Endothelial cell of umbilical vein (primary cell): ENCODE data around the gene PGP. TPM values are rescaled to one million over a fixed set of nuclear protein-coding genes. Genes with fewer than 3 reads are reported as not detected.

Source experiments
- BruUV-seq: library from RNA; stranded (reverse); fragments of 400-500 nt; replicated peaks from 2 replicates; lab custom pipeline; 2021; lab: Mats Ljungman, UMichigan
- CTCF ChIA-PET: fragments of 300-600, 350-600 bp; sonication (Branson Sonifier 250); formaldehyde crosslinking; loops from one replicate; lab custom pipeline; 2021; ENCODE audit warnings: antibody characterized with exemption, inconsistent platforms; lab: Charles Lee
- POLR2A ChIA-PET: fragments of 300-600, 350-600 bp; sonication (Branson Sonifier 250); formaldehyde crosslinking; loops from one replicate; lab custom pipeline; 2021; ENCODE audit warnings: antibody characterized with exemption, inconsistent platforms; lab: Charles Lee
- DNase-seq: peaks from one replicate; pipeline ENCODE4 v3.0.0-alpha.2; 2011; ENCODE audit warnings: low read depth, low spot score
- FAIRE-seq: peaks from 2 replicates; lab custom pipeline; 2011; peaks lifted over from hg19 to GRCh38; lab: Jason Lieb, UNC
- H2AFZ ChIP-seq: 2 replicates; pipeline ENCODE4 v1.6.0; 2012; ENCODE audit warnings: low read depth, low read length, control low read depth, inconsistent platforms
- H3K27ac ChIP-seq: 2 replicates; pipeline ENCODE4 v1.5.1; 2011; ENCODE audit warnings: low read depth, mild to moderate bottlenecking, control low read depth, low read length, moderate library complexity; ENCODE audit not compliant: insufficient read depth
- H3K27me3 ChIP-seq, 2 experiments: 2 replicates each; pipeline versions ENCODE4 v1.6.0 to v1.6.1; 2011; ENCODE audit warnings: low read length in 2 of 2, mixed read lengths in 1 of 2; ENCODE audit not compliant: control insufficient read depth in 2 of 2, insufficient read depth in 2 of 2
- H3K36me3 ChIP-seq, 2 experiments: 2 replicates in 1 of 2; 3 replicates in 1 of 2; pipeline ENCODE4 v1.5.1; 2011; ENCODE audit warnings: low read length in 2 of 2, mild to moderate bottlenecking in 1 of 2, moderate library complexity in 1 of 2; ENCODE audit not compliant: control insufficient read depth in 2 of 2, insufficient read depth in 2 of 2; ENCODE audit errors: extremely low read depth in 1 of 2
- H3K4me1 ChIP-seq: 3 replicates; pipeline ENCODE4 v1.5.1; 2011; ENCODE audit warnings: mild to moderate bottlenecking, low read length; ENCODE audit not compliant: control insufficient read depth, insufficient read depth; ENCODE audit errors: extremely low read depth
- H3K4me2 ChIP-seq: 2 replicates; pipeline ENCODE4 v1.6.1; 2011; ENCODE audit warnings: low read length, control low read depth, mixed read lengths; ENCODE audit not compliant: insufficient read depth
- H3K4me3 ChIP-seq, 3 experiments: fragments of 200-600 bp in 1 of 3; sonication (generic), shearing (Covaris generic) in 1 of 3; replicated peaks in 1 of 3; 2 replicates each; pipeline ENCODE4 v1.5.1; 2011 to 2016; ENCODE audit warnings: control low read depth in 3 of 3, low read length in 3 of 3, mild to moderate bottlenecking in 2 of 3, inconsistent platforms in 1 of 3, low read depth in 1 of 3, moderate library complexity in 1 of 3; ENCODE audit not compliant: insufficient read depth in 1 of 3
- H3K79me2 ChIP-seq: 2 replicates; pipeline ENCODE4 v1.6.0; 2012; ENCODE audit warnings: low read length, inconsistent platforms; ENCODE audit not compliant: control insufficient read depth, insufficient read depth
- H3K9ac ChIP-seq: replicated peaks from 2 replicates; pipeline ENCODE3; 2011; ENCODE audit warnings: low read length, control low read depth; ENCODE audit not compliant: insufficient read depth; ENCODE audit errors: extremely low read depth
- H3K9me1 ChIP-seq: replicated peaks from 3 replicates; pipeline ENCODE4 v1.6.0; 2011; ENCODE audit warnings: mild to moderate bottlenecking, low read length; ENCODE audit not compliant: control insufficient read depth, insufficient read depth; ENCODE audit errors: extremely low read depth
- H3K9me3 ChIP-seq: replicated peaks from 2 replicates; pipeline ENCODE4 v1.5.1; 2012; ENCODE audit warnings: low read length, inconsistent platforms; ENCODE audit not compliant: control insufficient read depth, insufficient read depth
- H4K20me1 ChIP-seq: replicated peaks from 2 replicates; pipeline ENCODE3; 2011; ENCODE audit warnings: mild to moderate bottlenecking, low read length; ENCODE audit not compliant: control insufficient read depth, insufficient read depth; ENCODE audit errors: extremely low read depth
- CTCF ChIP-seq, 2 donors: IDR thresholded peaks; 1 replicate in 1 of 2; 2 replicates in 1 of 2; pipeline ENCODE4 v1.5.1; 2011; ENCODE audit warnings: low read length in 2 of 2, mild to moderate bottlenecking in 2 of 2, moderate library complexity in 2 of 2, control low read depth in 1 of 2, inconsistent platforms in 1 of 2, low read depth in 1 of 2; ENCODE audit not compliant: insufficient read depth in 1 of 2; ENCODE audit errors: extremely low read depth in 1 of 2
- EZH2 ChIP-seq: IDR thresholded peaks from 2 replicates; pipeline ENCODE4 v1.6.1; 2012; ENCODE audit warnings: borderline replicate concordance, low read depth, mild to moderate bottlenecking, moderate library complexity, low read length, inconsistent platforms; ENCODE audit not compliant: severe bottlenecking
- FOS ChIP-seq: IDR thresholded peaks from 2 replicates; pipeline ENCODE4 v1.6.1; 2011; ENCODE audit warnings: mild to moderate bottlenecking, low read length, moderate library complexity, borderline replicate concordance; ENCODE audit not compliant: insufficient read depth
- GATA2 ChIP-seq: IDR thresholded peaks from 2 replicates; pipeline ENCODE4 v1.7.0; 2011; ENCODE audit warnings: low read depth, mild to moderate bottlenecking, moderate library complexity, mixed read lengths, low read length; ENCODE audit not compliant: insufficient read length, insufficient read depth
- JUN ChIP-seq: IDR thresholded peaks from 2 replicates; pipeline ENCODE4 v1.6.1; 2011; ENCODE audit warnings: borderline replicate concordance, low read depth; ENCODE audit not compliant: insufficient read length, insufficient read depth
- MAX ChIP-seq: IDR thresholded peaks from 2 replicates; pipeline ENCODE4 v1.6.1; 2011; ENCODE audit not compliant: insufficient read depth, insufficient read length
- MYC ChIP-seq: IDR thresholded peaks from one replicate; pipeline ENCODE4 v1.6.1; 2011; ENCODE audit warnings: mild to moderate bottlenecking, low read depth, low read length
- POLR2A ChIP-seq: IDR thresholded peaks from 2 replicates; pipeline ENCODE4 v1.6.1; 2012; ENCODE audit warnings: low read depth, mild to moderate bottlenecking, control low read depth, low read length
- POLR2AphosphoS5 ChIP-seq: IDR thresholded peaks from 2 replicates; pipeline ENCODE4 v1.6.1; 2012; ENCODE audit warnings: low read depth, mild to moderate bottlenecking, control low read depth, low read length, moderate library complexity; ENCODE audit not compliant: insufficient read depth
- dilution Hi-C: fragments of 300-500 bp; cut with MboI; formaldehyde crosslinking; loops from one replicate; pipeline ENCODE4 v1.15.0; 2019; ENCODE audit warnings: low sequenced_read_pairs; ENCODE audit not compliant: extremely low pct_ligation_motif_present
- intact Hi-C: fragments of 100-400 bp; cut with micrococcal nuclease; formaldehyde crosslinking; loops from one replicate; pipeline ENCODE4 v1.10.0; 2022
- polyA plus RNA-seq, 4 experiments: library from polyadenylated mRNA; depleted of rRNA in 3 of 4; stranded (reverse) in 3 of 4; unstranded in 1 of 4; fragments of >200 nt; gene quantifications; 2 replicates each; pipeline versions ENCODE4 v1.2.1 to v1.2.3, GENCODE V29; 2011 to 2012; ENCODE audit warnings: missing spikeins in 1 of 4
- total RNA-seq: library from RNA; stranded (reverse); gene quantifications from 2 replicates; pipeline ENCODE4 v1.2.3, GENCODE V29; 2021

PGP gene
- total and polyA plus RNA-seq, 2 donors (not counting 3 experiments of a cell fraction or from before 2014, with no cell fraction given): 28.5 to 29.6 TPM

GRCh38 chr16:2167068-2167638 lies 47.5 kb downstream of the PGP start:
- no peak overlapping the region for H3K4me3 ChIP-seq
- no peaks in the 10 kb centered on the region for H3K9me1 ChIP-seq
- FAIRE-seq (no peak), DNase-seq (no peak)
- dilution Hi-C loops (loop anchor here (25.0 kb wide), 1 partner anchor 130 kb away; the partner anchor contains the start of genes NHERF2, NTHL1 and TSC2), intact Hi-C loops (no loop called here)
- no TSS peak for BruUV-seq
- H3K4me2 ChIP-seq: no peak overlapping the region
- peaks cover 10 to 34% of the 10 kb centered on the region in 2 experiments for H3K36me3 ChIP-seq
- H3K79me2 ChIP-seq: peaks cover 59% of the 10 kb centered on the region
- no peak overlapping the region for H3K9ac ChIP-seq
- no peak overlapping the region for H3K27ac ChIP-seq
- no peak overlapping the region for H2AFZ ChIP-seq
- POLR2A ChIA-PET: interaction anchor here (2.9 kb wide), 1 partner anchor 12 kb away, joined by 15 read pairs; the partner anchor contains the start of gene TRAF7
- H3K9me3 ChIP-seq: no peaks in the 10 kb centered on the region
- no peak for TF ChIP-seq MYC
- no peak for TF ChIP-seq MAX
- no peak for TF ChIP-seq CTCF (IDR thresholded peaks at IDR 0.05; ENCODE audit: extremely low read depth in 1 of 2, insufficient read depth in 1 of 2, low read depth in 1 of 2, low read length in 2 of 2)
- TF ChIP-seq EZH2: no peak
- TF ChIP-seq JUN: no peak
- no peak for TF ChIP-seq FOS
- no peak for TF ChIP-seq POLR2AphosphoS5
- no peak for TF ChIP-seq GATA2
- no peak for TF ChIP-seq POLR2A
- peaks cover 22% of the 10 kb centered on the region for H3K4me1 ChIP-seq
- CTCF ChIA-PET: interaction anchor here (1.3 to 1.4 kb wide), 2 partner anchors 8 to 27 kb away, joined by 4 read pairs; no protein-coding TSS in a partner anchor
- H3K27me3 ChIP-seq: no peaks in the 10 kb centered on the region
- H4K20me1 ChIP-seq: no peaks in the 10 kb centered on the region
